GM19438 (cell line): ENCODE results near the gene KCNJ10.

Source experiments
- ATAC-seq: cut with Tn5 transposase; IDR thresholded peaks from one replicate; pipeline ENCODE4 v1.9.1; 2021; ENCODE audit warnings: low read depth; ENCODE audit not compliant: unreplicated experiment

Gene KCNJ10

DNA sequence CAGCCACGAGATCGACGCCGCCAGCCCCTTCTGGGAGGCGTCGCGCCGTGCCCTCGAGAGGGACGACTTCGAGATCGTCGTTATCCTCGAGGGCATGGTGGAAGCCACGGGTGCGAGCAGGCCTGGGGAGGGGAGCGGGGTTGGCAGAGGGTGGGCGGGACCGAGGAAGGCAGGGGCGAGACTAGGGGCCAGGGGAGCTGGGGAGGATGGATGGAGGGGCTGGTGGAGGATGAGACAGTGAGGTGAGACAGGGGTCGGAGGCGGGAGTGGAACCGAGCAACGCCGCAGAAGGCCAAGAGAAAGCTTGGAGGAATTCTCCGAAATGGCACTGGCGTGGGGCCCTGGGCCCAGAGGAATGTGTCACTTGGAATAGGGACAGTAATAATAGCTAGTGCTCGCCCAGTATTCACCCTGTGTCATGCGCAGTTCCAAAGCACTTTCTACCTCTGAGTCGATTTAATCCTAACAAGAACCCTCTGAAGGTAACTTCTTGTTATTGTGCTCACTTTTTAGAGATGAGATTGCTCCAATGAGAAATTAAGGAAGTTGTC is 14.9 kb upstream of the KCNJ10 start:
- ATAC-seq, result no peak

DNA sequence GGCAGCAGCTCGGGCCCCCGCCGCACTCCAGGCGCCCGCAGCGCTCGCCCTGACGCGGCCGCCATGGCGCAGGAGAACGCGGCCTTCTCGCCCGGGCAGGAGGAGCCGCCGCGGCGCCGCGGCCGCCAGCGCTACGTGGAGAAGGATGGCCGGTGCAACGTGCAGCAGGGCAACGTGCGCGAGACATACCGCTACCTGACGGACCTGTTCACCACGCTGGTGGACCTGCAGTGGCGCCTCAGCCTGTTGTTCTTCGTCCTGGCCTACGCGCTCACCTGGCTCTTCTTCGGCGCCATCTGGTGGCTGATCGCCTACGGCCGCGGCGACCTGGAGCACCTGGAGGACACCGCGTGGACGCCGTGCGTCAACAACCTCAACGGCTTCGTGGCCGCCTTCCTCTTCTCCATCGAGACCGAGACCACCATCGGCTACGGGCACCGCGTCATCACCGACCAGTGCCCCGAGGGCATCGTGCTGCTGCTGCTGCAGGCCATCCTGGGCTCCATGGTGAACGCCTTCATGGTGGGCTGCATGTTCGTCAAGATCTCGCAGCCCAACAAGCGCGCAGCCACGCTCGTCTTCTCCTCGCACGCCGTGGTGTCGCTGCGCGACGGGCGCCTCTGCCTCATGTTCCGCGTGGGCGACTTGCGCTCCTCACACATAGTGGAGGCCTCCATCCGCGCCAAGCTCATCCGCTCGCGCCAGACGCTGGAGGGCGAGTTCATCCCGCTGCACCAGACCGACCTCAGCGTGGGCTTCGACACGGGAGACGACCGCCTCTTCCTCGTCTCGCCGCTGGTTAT is 14.2 kb upstream of the KCNJ10 start:
- ATAC-seq, result no peak

DNA sequence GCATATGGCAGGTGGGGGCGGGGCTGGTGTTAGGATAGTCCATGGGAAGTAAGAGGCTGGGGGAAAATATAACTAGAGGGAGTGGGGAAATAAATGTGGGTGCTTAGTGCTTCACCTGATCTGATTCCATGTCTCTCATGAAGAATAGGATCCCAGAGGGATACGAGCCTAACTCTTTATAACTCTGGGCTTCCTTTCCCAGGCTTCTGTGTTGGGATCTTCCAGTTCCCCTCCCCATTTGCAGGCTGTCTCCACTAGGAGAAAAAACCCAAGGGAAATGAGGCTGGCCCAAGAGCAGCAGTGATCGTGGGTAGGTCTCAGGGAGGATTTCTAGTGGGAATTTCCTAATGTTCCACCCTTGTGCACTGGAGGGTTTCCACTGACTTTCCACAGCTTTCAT is 13.0 kb upstream of the KCNJ10 start:
- ATAC-seq, result no peak

DNA sequence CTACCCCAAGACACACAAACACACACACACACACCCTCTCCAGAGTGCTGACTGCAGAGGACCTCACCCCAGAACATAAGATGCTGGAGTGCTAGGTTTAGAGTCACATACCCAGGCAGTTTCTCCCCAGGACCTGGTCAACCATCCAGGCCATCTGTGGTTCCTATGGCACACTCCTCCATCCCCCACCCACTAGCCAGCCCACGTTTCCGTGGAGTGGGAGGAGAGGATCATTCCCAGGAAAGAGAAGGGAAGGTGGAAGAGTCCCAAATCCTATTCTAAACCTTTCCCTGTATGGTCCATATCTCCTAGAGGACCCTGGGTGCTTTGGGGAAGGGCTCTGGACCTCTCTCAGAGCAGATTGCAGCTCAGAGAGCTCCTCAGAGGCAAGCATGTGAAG is 12.5 kb upstream of the KCNJ10 start:
- ATAC-seq, result no peak

DNA sequence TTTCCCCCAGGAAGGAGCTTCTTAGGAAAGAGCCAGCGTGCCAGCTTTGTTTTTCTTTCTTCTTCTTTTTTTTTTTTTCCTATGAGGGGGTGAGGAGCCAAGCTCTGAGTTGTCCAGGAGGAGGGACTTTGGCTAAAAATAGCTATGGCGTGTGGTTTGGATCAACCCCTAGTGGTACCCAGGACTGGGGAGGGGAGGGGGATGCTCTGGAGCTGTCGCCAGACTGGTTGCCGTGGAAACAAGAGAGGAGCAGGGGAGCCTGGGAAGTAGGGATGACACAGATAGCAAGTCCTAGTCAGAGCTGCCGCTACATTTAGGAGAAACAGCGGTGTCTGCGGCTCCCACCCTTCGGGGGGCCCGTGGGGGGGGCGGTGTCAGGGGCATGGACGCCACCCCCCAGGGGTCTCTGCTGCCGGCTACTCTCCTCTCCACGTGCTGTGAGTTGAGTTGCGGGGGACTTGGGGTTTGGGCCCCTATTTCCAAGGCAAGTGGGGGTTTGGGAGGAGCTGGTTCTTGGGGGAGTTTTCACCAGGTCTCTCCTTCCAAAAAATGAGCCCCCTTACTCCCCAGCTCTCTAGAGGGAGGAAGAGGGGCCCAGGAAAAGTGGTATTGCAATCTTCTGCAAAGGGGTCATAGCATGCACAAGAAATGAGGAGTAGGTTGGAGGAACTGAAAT is 11.4 kb upstream of the KCNJ10 start, which contains the start of gene KCNJ9:
TSS of gene KCNJ9 (plus strand) at position 278 of the 676 bp plus-strand sequence. CDS start 2,493 bp downstream, outside the sequence.
- ATAC-seq, result no peak

DNA sequence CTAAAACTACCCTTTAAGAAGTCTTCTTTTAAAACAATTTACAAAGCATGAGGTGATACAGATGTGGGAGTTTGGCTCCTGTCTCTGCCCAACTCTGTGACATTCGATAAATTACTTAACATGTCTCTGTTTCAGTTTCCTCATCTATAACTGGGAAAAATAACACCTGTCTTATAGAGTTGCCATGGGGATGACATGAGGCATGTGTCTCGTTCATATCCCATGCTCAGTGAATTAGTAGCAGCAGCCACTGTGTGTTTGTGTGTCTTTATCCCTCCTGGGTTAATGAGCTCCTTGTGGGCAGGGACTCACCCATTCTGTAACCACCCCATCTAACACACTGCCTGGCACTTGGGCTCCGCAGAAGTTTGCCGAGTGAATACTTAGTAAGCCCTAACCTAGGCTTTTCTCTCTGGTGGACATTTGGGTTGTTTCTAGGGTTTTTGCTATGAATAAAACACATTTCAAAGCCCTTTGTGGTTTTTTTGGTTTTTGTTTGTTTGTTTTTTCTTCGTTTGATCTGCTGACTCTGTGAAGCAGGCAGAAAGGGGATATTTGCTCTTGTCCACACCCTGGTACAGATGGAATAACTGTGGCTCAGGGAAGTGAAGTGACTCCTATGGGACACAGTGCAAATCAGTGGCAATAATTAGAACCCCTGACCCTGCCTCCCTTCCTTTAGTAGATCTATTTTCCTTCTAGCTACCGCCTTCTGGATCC is 10.6 kb upstream of the KCNJ10 start:
- no peak for ATAC-seq

DNA sequence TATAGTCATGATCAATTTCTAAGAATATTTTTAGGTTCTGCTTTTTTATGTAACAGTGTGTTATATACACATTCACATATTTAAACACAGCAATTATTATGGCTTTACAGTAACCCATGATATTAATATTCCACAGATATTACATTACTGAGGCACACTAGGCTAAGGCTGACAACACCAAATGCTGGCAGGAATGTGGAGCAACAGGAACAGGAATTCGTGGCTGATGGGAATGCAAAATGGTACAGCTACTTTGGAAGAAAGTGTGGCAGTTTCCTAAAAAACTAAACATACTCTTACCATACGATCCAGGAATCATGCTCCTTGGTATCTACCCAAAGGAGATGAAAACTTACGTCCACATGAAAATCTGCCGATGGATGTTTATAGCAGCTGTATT is 9.5 kb upstream of the KCNJ10 start:
- ATAC-seq, result no peak

DNA sequence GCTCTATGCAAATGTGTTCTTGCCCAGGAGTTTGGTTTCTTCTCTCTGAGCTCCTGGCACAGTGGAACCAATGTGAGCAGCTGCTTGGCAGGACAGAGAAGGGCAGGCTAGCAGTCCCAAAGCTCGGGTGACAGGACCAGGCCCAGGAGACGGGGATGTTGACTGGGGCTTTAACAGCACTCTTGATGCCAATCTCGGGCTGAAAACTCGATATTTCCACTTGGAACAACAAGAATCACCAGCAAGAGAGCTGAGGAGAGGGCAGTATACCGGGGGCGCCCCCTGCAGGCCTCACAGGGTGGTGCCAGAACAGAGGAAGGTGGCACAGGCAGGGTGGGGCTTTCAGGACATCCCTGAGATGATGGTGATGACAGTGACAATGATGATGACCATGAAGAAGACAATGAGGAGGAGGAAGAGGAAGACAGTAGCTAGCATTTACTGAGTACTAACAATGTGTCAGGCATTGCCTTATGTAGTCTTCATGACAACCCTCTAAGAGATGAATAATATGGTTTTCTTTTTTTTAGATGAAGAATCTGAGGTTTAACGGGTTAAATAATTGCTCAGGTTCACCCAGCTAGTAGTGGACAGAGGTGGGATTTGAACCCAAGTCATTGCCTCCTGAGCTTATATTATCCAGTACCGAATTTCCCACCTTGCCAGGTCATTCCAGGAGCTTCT is 8.7 kb upstream of the KCNJ10 start:
- no peak for ATAC-seq

DNA sequence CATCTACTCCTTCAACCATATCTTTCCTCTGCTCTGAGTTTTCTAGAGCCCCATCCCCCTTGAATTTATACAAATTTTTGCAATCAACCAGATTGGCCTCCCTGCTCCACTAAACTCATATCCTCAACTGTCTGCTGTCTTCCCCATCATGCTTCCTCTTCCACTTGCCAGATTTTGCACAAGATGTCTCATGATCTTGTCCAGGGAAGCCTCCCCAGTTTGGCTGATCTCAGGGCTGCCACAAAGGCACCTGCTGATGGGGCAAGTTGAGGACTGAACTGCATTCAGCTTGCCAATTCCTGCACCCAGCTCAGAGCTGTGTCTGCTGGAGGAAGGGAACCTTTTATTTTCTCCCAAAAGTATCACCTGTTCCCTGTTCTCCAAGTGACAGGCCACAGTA is 7.5 kb upstream of the KCNJ10 start:
- ATAC-seq, result no peak

DNA sequence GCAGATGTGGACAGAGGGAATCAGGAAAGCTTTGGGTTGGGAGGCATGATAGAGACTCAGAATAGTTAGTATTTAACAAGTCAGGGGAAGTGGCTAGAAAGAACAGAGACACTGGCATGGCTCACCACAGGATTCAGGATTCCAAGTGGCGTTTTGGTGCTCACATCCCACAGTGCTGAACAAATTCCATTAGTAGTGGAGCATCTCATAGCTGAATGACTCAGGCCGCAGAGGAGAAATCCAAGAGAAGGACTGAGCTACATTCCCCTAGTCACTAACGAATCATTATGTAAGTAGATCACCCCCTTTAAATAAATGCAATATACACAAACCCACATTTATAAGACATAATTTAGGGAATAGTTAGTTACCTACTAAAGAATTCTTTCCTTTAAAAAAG is 6.3 kb upstream of the KCNJ10 start:
- ATAC-seq, result no peak

DNA sequence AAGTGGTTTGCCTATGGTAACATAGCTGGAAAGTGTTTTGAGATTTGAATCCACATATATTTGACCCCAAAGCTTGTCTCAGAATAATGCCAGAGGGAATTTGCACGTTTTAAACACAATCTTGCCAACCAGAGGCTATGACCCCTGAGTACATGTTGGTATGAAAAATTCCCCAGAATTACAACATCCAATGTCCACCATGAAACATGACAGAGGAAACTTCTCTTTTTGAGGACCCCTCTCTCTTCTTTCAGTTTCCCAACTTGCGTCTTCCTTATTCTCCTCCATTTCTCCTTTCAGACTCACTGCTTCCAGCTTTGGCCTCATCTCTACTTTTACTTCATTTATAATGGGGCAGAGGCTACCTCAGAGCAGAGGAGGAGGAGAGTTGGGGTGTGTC is 5.9 kb upstream of the KCNJ10 start:
- no peak for ATAC-seq

DNA sequence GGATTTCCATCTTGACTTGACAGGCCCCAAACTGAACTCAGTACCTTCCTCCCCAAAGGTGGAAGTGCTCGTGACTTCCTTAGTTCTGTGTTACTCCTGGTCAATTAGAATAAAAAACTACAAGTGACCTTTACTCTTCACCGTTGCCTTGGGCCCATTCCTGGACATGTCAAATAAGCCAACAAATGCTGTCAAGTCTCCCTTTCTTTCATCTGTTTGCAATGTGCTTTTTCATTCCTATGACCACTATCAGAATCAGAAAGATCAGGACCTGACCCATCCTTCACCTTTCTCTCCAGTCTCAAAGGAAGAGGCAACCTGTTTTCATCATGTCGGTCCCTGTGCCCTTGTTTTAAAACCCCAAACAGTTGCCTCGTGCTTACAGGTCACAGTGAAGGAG is 4.9 kb upstream of the KCNJ10 start:
- no peak for ATAC-seq

DNA sequence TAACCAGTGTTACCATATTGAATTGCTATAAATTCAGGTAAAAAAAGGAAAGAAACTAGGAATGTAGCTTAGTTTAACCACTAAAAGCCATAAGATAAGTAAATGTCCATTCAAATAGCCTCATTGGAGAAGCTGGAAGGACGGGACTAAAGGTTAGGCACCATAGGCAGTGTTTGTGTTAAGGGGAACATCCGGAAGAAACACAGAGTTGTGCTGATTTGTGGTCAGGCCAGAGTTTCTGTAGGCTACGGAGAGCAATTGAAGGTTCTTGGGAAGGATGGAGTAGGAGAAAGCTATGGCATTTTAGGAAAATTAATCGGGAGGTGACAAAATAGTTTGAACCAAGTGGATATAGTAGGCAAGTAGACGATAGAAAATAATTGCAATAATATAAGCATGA is 1.3 kb upstream of the KCNJ10 start:
- no peak for ATAC-seq

DNA sequence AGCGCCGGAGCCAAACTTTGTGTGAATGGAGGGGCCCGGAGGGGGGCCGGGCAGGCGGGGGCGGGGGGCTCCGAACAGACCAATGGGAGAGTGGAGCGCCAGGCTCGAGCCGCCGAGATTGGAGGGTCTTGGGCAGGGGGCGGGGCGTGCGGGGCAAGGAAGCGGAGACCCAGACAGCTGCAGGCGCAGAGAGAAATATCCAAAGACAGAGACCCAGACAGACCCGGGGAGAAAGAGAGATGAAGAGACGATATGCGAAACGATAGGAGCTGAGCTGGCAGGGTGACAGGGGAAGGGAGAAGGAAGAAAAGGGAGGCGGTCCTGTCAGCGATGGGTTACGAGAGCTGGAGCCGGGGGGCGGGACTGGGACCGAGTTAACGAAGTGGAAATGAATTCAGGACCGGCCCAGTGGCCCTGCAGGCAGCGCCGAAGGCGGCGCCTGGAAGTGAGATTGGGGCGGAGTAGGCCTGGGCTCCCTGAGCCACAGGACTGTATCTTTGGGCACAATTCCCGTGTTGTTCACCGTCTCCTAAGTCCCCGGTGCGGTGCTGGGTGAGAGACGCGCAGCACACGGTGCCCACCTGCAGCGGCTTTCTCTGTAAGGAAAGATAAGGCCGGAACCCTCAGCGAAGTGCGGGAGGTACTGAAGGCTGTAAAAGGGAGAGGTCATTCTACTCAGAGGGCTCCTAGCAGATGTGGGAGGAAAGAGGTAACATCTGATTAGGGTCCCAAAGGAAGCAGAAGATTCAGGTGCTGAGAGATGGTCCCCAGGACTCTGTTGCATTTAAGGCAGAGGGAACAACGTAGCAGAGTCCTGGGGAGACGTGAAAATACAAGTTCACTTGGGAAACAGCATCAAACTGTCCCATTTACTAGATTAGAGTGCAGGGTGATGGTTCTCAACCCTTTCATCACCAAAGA is 543 bp upstream of the KCNJ10 start:
- ATAC-seq, result peak; percentile 66

DNA sequence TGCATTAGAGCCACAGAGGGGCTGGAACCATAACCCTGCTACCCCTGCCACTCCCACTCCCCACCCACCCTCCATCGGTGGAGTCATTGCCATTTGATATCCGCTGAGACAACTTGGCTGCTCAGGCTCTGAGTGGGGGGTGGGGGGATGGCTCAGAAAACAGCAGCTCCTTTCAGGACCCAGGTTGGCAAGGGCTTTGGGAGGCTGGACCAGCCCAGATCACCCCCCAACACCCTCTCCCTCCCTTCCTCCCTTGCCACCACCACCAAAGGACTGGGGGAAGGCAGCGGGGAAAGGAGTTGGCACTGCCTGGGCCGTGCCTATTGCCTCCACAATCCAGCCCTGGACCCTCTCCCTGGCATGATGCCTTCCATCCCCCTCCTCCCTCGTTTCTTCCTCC is 1.7 kb downstream of the KCNJ10 start:
- ATAC-seq, result no peak

DNA sequence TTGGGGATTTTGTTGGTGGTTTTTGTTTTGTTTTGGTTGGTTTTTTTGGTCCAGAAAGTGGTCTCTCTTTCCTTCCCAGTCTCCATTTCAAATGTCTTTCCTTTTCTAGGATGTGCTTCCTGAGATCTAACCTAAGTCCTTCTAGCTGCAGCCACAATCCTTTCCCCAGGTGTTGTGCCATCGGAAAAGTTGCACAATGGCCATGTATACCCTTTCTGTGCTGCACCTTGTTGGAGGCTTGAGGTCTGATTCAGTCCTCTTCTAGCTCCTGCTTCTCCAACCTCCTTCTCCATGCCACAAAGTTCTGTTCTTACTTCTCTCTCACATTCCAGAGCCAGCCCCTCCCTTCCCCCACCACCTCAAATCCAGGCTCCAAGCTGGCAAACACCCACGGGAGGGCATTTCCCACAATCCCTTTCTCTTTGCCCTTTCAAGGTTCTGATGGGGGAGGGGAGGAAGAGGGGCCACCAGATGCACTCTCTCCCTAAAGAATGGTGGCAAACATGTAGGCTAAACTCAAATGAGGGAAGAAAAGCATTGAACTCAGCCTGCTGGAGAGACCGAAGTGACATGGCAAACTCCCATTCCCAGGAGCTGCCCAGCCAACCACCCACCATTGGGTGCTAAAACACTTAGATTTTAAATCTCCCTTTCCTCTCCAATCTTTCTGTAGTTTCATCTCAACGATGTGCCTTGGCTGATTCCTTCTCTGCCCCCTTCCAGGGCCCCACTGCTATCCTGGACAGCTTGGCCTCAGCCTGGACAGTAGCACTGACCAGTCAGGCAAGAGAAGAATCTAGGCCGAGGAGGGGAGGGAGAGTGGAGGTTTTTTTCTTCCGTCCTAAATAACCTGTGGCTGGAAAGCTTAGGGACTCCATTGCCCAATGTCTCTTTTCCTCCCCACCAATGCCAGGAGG is 2.9 kb downstream of the KCNJ10 start:
- no peak for ATAC-seq

DNA sequence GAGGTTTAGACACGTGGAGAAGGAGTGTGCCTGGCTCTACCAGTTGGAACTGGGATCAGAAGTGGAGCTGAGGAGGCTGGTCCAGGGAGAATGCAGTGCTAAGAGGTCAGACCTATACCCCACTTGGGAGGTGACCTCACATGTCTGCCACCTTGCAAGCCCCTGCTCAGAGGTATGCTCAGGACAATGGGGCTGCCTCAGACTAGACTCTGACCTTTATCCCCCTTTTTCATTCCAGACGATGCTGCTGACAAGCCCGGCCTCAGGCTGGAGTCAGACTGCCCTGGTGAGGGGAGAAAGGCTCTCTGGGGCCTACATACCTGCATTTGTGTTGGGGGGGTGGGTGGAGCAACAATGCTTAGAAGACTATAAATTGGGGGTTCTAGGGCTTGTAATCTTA is 5.2 kb downstream of the KCNJ10 start:
- no peak for ATAC-seq

DNA sequence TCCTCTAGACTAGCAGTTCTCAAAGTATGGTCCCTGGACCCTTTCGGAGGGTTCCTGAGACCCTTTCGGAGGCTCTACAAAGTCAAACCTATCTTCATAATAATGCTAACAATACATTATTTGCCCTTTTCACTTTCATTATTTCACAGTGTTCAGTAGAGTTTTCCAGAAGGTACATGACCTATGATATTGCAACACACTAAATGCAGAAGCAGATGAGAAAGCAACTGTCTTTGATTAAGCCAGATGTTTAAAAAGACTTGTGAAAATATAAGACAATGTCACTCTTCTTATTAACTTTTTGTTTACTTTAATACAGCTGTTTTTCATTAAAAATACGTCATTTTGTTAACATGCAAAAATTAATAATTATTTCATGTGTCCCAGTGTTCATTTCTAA is 5.8 kb downstream of the KCNJ10 start:
- ATAC-seq, result no peak

DNA sequence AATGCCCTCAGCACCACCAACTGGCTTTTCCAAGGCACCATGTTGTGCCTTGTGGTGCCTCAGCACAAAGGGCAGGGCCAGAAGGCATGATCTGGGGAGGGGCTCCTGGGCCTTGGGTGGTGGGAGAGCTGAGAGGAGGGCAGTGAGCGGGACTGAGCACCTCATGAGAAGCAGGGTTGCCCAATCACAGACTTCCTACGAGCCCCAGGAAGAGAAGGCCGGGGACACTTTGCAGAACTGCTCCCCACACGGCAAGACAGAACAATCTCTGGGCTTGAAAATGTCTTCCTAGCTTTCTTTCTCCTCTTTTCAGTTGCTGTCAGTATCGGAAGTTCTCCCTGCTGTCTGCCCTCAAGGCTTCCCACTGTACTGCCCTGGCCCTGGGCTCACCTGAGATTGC is 6.8 kb downstream of the KCNJ10 start:
- no peak for ATAC-seq
